Left cardiac atrium (tissue), 2 donors: ENCODE data around the gene NUP50. TPM values are rescaled to one million over a fixed set of nuclear protein-coding genes. Genes with fewer than 3 reads are reported as not detected.

Experiments
- microRNA-seq, 2 donors: library from miRNA; unstranded; fragments of <30 nt; microRNA quantifications; one replicate each; pipeline ENCODE4 v1.2.0, GENCODE V29; 2020
- total RNA-seq, 2 donors: library from RNA; stranded (reverse); fragmentation: NEBNext Ultra II Directional; extraction: Animal tissue kit (Norgen Biotek cat#: 25700); gene quantifications; one replicate each; pipeline ENCODE4 v1.2.1, GENCODE V29; 2021
- donor health status: DM: no; HTN: yes; CAD: no; lungs with severe emphysema.
- donor health status: DM: yes; HTN: yes; CAD: no.

The NUP50 gene
- total RNA-seq, 2 donors from 2014 or later: 21.9 to 25.0 TPM

Small RNA genes lying within 50 kb of the gene (microRNA-seq; reads per million reads assigned to microRNA genes)
- 3.0 to 6.8 reads per million in 2 donors for gene MIR1249

Other genes with a start within 250 kb of the NUP50 start
- under 1 TPM; 0.71 to 0.76 TPM for gene PHF21B, start 153.9 kb upstream of the NUP50 start, total RNA-seq
- gene KIAA0930, start 77.0 kb downstream of the NUP50 start, total RNA-seq: 10 to 100 TPM; 25.8 to 38.5 TPM
- under 1 TPM in 1 of 2 donors, not detected in 1; 0.29 TPM for gene UPK3A, start 121.0 kb downstream of the NUP50 start, total RNA-seq
- 10 to 100 TPM; 20.9 to 23.5 TPM for gene FAM118A, start 146.0 kb downstream of the NUP50 start, total RNA-seq
- not detected for gene SMC1B, start 249.7 kb downstream of the NUP50 start, total RNA-seq
- under 1 TPM; 0.39 to 0.47 TPM for gene RIBC2, start 249.8 kb downstream of the NUP50 start, total RNA-seq